HUES48 (cell line): ENCODE measurements around the gene VSIG10.

Experiments
- H3K27ac ChIP-seq: one replicate; pipeline ENCODE4 v1.7.0; 2013; ENCODE audit warnings: low read depth, low read length, inconsistent platforms
- H3K27me3 ChIP-seq: 2 replicates; pipeline ENCODE4 v1.6.1; 2013; ENCODE audit warnings: mild to moderate bottlenecking, low read length; ENCODE audit not compliant: control insufficient read depth, insufficient read depth
- H3K36me3 ChIP-seq: 2 replicates; pipeline ENCODE4 v1.6.1; 2013; ENCODE audit warnings: low read length; ENCODE audit not compliant: control insufficient read depth, insufficient read depth
- H3K4me1 ChIP-seq: 2 replicates; pipeline ENCODE4 v1.6.1; 2013; ENCODE audit warnings: mild to moderate bottlenecking, low read length; ENCODE audit not compliant: control insufficient read depth, insufficient read depth
- H3K4me3 ChIP-seq: 2 replicates; pipeline ENCODE4 v1.5.1; 2013; ENCODE audit warnings: mild to moderate bottlenecking, low read depth, low read length
- H3K9ac ChIP-seq: 2 replicates; pipeline ENCODE4 v1.6.1; 2013; ENCODE audit warnings: mild to moderate bottlenecking, low read depth, low read length, moderate library complexity
- H3K9me3 ChIP-seq: 2 replicates; pipeline ENCODE4 v1.6.1; 2013; ENCODE audit warnings: low read length; ENCODE audit not compliant: control insufficient read depth, insufficient read depth

VSIG10 gene

DNA sequence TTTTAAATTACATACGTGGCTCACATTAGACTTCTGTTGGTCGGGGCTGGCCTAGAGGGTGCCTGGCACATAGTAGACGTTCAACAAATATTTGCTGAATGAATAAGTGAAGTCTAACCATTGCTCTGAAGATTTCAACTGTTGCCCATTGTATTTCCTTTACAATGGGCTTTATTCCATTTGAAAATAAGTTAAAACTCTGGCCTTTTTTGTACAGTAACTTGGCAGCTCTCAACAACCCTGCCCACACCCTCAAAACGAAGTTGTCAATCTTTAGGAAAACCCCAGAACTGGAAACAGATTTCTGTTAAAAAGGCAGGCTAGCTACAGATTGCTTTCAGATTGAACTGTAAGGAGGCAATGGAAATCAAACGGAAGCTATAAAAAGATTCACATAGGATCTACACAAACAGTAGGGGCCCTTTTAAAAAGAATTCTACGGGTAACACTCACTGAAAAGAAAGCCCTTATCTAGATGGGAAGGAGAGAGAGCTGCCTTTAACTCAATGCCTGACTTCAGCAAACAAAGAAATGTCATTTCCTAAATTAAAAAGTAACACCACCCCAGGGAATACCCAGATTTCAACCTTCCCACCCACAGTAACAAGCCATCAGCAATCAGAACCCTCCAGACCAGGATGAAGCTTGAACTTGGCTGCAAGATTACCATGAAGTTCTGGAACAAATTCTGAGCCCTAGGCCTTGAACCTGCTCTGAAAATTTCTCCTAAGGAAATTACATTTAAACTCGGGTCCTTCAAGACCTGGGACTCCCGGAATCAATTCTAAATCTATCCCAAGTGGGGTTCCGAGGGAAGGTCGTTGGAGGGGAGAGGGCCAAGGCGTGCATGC is 44.2 kb downstream of the VSIG10 start:
- H3K36me3 ChIP-seq, result peaks cover 4% of the 10 kb centered on the region; the same call in 1 of the 2 replicates
- no peaks in the 10 kb centered on the region for H3K27me3 ChIP-seq
- H3K4me3 ChIP-seq, result peak overlapping the region; percentile 84
- H3K27ac ChIP-seq, result peak overlapping the region; percentile 97
- no peak overlapping the region for H3K9ac ChIP-seq
- H3K4me1 ChIP-seq, result peaks cover 28% of the 10 kb centered on the region
- H3K9me3 ChIP-seq, result no peaks in the 10 kb centered on the region

DNA sequence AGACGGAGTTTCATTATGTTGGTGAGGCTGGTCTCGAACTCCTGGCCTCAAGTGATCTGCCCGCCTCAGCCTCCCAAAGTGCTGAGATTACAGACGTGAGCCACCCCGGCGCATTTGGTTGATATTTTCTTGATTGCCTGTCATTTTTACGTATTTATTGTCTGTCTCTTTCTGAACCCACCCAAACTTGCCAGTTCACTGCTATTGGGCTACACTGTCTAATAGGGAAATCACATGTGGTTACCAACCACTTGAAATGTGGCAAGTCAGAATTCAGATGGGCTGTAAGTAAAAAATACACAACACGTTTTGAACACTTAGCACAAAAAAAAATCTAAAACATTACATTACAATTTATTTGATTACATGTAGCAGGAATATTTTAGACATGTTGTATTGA is 44.9 kb downstream of the VSIG10 start:
- Histone ChIP-seq H3K9ac (no peak overlapping the region), H3K4me3 (no peak overlapping the region), H3K27ac (no peak overlapping the region), H3K9me3 (no peaks in the 10 kb centered on the region), H3K27me3 (no peaks in the 10 kb centered on the region), H3K36me3 (peaks cover 1% of the 10 kb centered on the region; the same call in 1 of the 2 replicates), H3K4me1 (peaks cover 21% of the 10 kb centered on the region)

DNA sequence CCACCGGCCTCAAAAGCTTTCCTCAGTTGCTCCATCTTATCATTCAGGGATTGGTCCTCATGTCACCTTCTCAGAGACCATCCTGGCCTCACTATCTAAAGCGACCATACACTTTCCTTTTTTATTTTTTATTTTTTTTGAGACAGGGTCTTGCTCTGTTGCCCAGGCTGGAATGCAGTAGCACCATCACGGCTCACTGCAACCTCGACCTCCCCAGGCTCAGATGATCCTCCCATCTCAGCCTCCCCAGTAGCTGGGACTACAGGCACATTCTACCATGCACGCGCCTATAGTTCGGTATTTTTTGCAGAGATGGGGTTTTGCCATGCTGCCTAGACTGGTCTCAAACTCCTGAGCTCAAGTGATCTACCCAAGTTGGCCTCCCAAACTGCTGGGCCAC is 45.6 kb downstream of the VSIG10 start:
- no peak overlapping the region for H3K9ac ChIP-seq
- no peak overlapping the region for H3K27ac ChIP-seq
- no peak overlapping the region for H3K4me3 ChIP-seq
- H3K27me3 ChIP-seq, result no peaks in the 10 kb centered on the region
- no peaks in the 10 kb centered on the region; the same call in 1 of the 2 replicates for H3K36me3 ChIP-seq
- H3K9me3 ChIP-seq, result no peaks in the 10 kb centered on the region
- H3K4me1 ChIP-seq, result peaks cover 15% of the 10 kb centered on the region

DNA sequence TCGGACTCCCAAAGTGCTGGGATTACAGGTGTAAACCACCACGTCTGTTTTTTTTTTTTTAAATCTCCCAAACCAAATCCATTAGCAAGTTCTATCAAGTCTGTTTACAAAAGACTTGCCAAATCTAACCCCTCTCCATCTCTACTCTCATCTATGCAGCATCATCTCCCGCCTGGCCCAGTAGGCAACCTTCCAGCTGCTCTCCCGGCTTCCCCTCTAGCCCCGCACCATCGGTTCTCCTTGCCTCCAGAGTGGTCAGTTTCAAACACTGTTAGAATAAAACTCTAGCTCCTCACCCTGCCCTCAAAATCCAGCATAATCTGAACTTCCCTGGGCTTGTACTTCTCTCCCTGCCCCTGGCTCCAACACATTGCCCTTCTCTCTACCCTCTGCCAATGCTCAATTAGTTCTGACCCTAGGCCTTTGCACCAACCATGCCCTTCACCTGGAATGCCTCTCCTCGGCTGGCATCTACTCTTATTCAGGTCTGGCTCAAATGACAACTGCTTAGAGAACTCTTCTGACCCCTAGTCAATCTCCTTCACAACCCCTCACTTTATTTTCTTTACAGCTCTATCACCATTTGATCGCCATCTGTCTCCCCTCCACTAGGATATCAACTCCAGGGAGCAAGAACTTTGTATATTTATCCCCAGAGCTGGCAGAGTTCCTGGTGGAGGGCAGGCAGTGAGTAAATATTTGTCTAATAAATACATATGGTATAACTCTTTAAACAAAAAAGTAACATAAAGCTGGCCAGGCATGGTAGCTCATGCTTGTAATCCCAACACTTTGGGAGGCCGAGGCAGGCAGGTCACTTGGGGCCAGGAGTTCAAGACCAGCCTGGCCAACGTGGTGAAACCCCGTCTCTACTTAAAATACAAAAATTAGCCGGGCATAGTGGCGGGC is 47.7 kb downstream of the VSIG10 start:
- H3K9me3 ChIP-seq, result no peaks in the 10 kb centered on the region
- no peak overlapping the region for H3K27ac ChIP-seq
- no peaks in the 10 kb centered on the region for H3K27me3 ChIP-seq
- no peak overlapping the region for H3K4me3 ChIP-seq
- no peak overlapping the region for H3K9ac ChIP-seq
- H3K4me1 ChIP-seq, result peaks cover 13% of the 10 kb centered on the region
- peaks cover 16% of the 10 kb centered on the region for H3K36me3 ChIP-seq

DNA sequence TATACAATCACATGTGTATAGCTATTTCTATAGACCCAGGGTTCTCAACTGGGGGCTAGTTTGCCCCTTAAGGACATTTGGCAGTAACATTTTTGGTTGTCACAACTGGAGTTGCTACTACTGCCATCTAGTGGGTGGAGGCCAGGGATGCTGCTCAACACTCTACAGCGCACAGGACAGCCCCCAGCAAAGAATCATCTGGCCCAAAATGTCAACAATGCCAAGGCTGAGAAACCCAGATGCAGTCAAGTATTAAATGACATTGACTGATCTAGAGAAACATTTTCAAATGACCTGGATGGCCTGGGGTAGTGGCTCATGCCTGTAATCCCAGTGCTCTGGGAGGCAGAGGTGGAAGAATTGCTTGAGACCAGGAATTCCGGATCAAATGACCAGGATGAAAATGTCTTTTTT is 48.7 kb downstream of the VSIG10 start:
- peaks cover 12% of the 10 kb centered on the region for H3K4me1 ChIP-seq
- no peaks in the 10 kb centered on the region for H3K27me3 ChIP-seq
- peaks cover 25% of the 10 kb centered on the region for H3K36me3 ChIP-seq
- no peak overlapping the region for H3K9ac ChIP-seq
- H3K4me3 ChIP-seq, result no peak overlapping the region
- no peak overlapping the region for H3K27ac ChIP-seq
- no peaks in the 10 kb centered on the region for H3K9me3 ChIP-seq

DNA sequence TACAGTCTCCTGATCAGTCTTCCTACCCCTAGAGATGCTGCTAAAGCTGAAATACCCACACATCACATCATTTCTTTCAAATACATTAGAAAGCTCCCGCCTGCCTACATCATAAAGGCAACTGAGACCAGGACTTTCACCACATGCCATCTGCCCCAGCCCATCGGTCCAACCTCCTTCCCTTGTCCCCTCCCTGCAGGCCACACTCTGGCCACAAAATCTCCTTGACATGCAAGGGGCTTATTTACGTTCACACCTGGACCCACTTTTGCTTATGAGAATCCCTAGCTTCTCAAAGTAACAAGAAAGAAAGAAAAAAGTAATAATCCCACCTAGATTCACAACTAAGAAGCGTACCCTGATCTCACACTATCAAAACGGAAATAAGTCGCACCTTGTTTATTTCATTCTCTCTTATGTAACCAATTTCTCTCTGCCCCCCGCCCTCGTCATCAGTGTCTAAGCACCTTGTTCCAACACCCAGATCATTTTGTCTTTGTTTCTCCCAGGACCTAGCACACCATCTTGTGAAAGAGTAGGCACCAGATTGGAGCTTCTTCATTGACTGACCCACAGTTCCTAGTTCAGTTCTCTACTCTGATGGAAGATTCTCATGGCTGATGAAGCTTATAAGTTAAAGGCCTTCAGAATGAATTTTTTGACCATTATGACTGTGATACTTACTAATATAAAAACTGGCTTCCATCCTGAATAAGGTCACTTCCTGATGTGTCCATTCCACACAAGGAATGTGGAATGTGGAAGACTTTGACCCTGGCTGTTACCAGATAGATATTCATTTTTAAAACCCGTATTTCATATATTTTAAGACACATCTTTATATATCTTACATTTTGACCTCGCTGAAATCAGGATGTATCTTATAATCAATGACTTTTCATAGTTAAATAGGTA is 50.5 kb downstream of the VSIG10 start:
- H3K36me3 ChIP-seq, result peaks cover 43% of the 10 kb centered on the region
- H3K4me3 ChIP-seq, result no peak overlapping the region
- no peak overlapping the region for H3K9ac ChIP-seq
- H3K27me3 ChIP-seq, result no peaks in the 10 kb centered on the region
- peaks cover 3% of the 10 kb centered on the region; the same call in 1 of the 2 replicates for H3K4me1 ChIP-seq
- H3K27ac ChIP-seq, result peak overlapping the region; percentile 53
- no peaks in the 10 kb centered on the region for H3K9me3 ChIP-seq

DNA sequence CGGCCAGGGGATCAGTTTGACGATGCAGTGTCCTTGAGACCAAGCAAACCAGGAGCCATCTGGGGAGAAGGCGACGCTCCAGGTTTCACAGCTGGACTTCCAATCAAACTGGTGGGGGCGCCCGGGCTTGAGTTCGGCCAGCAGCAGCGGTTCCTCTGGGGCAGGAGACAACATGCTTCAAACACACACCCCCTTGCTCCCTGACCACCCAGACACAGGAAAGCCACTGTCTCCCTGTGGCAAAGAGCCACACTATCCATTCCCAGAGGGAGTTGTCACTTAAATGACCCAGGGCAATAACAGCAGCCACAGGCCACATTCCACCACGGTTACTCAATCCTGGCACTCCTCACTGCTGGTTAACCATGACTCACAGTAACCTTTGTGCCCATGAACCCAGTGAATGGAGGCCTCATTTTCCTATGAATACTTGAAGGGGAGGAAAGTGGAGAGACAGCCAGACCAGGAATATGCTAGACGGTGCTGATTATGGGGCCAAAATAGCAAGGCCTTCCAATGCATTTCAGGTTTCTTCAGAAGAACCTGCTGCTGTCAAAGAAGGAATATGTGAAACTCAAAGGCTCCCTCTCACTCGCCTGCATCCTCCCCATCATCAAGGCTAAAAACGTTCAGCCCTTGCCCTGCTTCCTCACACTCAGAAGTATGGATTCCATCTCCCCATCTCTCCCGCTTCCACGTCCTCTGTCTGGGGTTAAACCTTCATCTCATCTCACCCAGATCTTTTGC is 51.3 kb downstream of the VSIG10 start:
- no peak overlapping the region for H3K9ac ChIP-seq
- peak overlapping the region; percentile 55 for H3K27ac ChIP-seq
- no peaks in the 10 kb centered on the region for H3K9me3 ChIP-seq
- H3K27me3 ChIP-seq, result no peaks in the 10 kb centered on the region
- H3K4me1 ChIP-seq, result peaks cover 3% of the 10 kb centered on the region; the same call in 1 of the 2 replicates
- peaks cover 51% of the 10 kb centered on the region for H3K36me3 ChIP-seq
- H3K4me3 ChIP-seq, result no peak overlapping the region

DNA sequence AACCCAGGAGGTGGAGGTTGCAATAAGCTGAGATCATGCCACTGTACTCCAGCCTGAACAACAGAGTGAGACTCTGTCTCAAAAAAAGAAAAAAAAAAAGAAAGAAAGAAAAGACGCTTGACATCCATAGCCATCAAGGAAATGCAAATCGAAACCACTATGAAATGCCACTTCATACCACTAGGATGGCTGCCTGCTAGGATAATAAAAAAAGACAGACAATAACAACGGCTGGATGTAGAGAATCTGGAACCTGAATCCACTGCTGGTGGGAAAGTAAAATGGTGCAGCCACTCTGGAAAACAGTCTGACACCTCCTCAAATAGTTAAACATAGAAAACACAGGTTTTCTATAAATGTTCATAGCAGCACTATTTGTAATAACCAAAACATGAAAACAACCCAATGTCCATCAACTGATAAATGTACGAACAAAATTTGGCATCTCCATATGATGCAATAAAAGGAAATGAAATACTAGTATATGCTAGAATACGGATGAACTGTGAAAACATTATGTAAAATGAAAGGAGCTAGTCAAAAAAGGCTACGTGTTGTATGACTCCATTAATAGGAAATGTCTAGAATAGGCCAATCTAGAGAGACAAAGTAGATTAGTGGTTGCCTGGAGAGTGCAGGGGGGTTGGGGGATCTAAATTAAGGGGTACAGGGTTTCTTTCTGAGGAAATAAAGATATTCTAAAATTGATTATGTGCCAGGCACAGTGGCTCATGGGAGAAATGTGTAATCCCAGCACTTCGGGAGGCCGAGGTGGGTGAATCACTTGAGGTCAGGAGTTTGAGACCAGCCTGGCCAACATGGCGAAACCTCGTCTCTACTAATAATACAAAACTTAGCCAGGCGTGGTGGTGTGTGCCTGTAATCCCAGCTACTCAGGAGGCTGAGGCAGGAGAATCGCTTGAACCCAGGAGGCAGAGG is 52.6 kb downstream of the VSIG10 start:
- H3K36me3 ChIP-seq, result peaks cover 57% of the 10 kb centered on the region
- no peak overlapping the region for H3K4me3 ChIP-seq
- H3K27ac ChIP-seq, result no peak overlapping the region
- no peak overlapping the region for H3K9ac ChIP-seq
- peaks cover 3% of the 10 kb centered on the region; the same call in 1 of the 2 replicates for H3K4me1 ChIP-seq
- no peaks in the 10 kb centered on the region for H3K27me3 ChIP-seq
- H3K9me3 ChIP-seq, result no peaks in the 10 kb centered on the region

DNA sequence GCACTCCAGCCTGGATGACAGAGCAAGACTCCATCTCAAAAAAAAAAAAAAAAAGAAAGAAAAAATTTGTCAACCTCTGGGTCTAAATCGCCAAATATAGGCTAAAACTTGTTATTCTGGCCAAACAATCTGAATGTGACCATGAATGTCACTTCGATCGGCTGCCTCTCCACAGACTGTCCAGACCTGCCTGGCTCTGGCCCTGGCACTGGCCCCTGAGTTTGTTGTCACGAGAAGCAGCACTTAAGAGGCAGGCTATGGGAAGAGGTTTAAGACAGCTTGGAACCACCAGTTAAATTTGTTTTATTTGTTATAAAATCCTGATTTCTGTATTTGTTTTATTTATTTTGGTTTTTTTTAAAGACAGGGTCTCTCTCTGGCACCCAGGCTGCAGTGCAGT is 57.4 kb downstream of the VSIG10 start:
- peaks cover 83% of the 10 kb centered on the region for H3K36me3 ChIP-seq
- H3K9me3 ChIP-seq, result no peaks in the 10 kb centered on the region
- H3K27ac ChIP-seq, result no peak overlapping the region
- H3K4me3 ChIP-seq, result no peak overlapping the region
- no peak overlapping the region for H3K9ac ChIP-seq
- H3K27me3 ChIP-seq, result no peaks in the 10 kb centered on the region
- H3K4me1 ChIP-seq, result no peaks in the 10 kb centered on the region
